NT2/D1 (cell line): ENCODE results near the gene RNF223.

Experiments used
- DNase-seq: peaks from one replicate; pipeline ENCODE4 v3.0.0-alpha.2; 2011; ENCODE audit warnings: low read depth, low spot score
- H3K27me3 ChIP-seq: 2 replicates; pipeline ENCODE4 v1.6.0; 2011; ENCODE audit warnings: mild to moderate bottlenecking; ENCODE audit not compliant: insufficient read length, insufficient read depth
- H3K36me3 ChIP-seq: 2 replicates; pipeline ENCODE4 v1.6.1; 2011; ENCODE audit warnings: mild to moderate bottlenecking, low read length, mixed read lengths; ENCODE audit not compliant: insufficient read depth, insufficient read length
- H3K4me1 ChIP-seq: 2 replicates; pipeline ENCODE4 v1.5.1; 2011; ENCODE audit not compliant: insufficient read depth, insufficient read length
- H3K4me3 ChIP-seq: 2 replicates; pipeline ENCODE4 v1.5.1; 2011; ENCODE audit warnings: low read depth; ENCODE audit not compliant: insufficient read length
- H3K9ac ChIP-seq: 2 replicates; pipeline ENCODE4 v1.6.0; 2011; ENCODE audit warnings: low read depth; ENCODE audit not compliant: insufficient read length
- H3K9me3 ChIP-seq: 2 replicates; pipeline ENCODE4 v1.5.1; 2011; ENCODE audit warnings: mild to moderate bottlenecking, low read length; ENCODE audit not compliant: insufficient read depth
- SUZ12 ChIP-seq: IDR thresholded peaks from 2 replicates; pipeline ENCODE4 v1.6.1; 2011; ENCODE audit not compliant: insufficient read length, insufficient read depth; ENCODE audit errors: extremely low read depth
- YY1 ChIP-seq: IDR thresholded peaks from 2 replicates; pipeline ENCODE4 v1.6.1; 2011; ENCODE audit not compliant: insufficient read length, insufficient read depth
- ZNF274 ChIP-seq: IDR thresholded peaks from 2 replicates; pipeline ENCODE4 v1.6.1; 2011; ENCODE audit warnings: mild to moderate bottlenecking, low read depth, low read length

RNF223 gene

GRCh38 chr1:1045129-1045528 is 29.0 kb downstream of the RNF223 start:
- no peak for DNase-seq
- Histone ChIP-seq H3K9ac (no peak overlapping the region), H3K27me3 (no peaks in the 10 kb centered on the region), H3K9me3 (no peaks in the 10 kb centered on the region), H3K4me3 (no peak overlapping the region), H3K4me1 (peaks cover 1% of the 10 kb centered on the region), H3K36me3 (peaks cover 74% of the 10 kb centered on the region)
- no peak for TF ChIP-seq ZNF274
- TF ChIP-seq SUZ12, result no peak
- TF ChIP-seq YY1, result no peak

GRCh38 chr1:1044455-1045078 is 29.5 kb downstream of the RNF223 start:
- H3K4me3 ChIP-seq, result no peak overlapping the region
- DNase-seq, result no peak
- H3K9ac ChIP-seq, result no peak overlapping the region
- no peaks in the 10 kb centered on the region for H3K27me3 ChIP-seq
- TF ChIP-seq YY1 (no peak), SUZ12 (no peak), ZNF274 (no peak)
- peaks cover 1% of the 10 kb centered on the region for H3K4me1 ChIP-seq
- H3K36me3 ChIP-seq, result peaks cover 72% of the 10 kb centered on the region
- H3K9me3 ChIP-seq, result no peaks in the 10 kb centered on the region

DNA sequence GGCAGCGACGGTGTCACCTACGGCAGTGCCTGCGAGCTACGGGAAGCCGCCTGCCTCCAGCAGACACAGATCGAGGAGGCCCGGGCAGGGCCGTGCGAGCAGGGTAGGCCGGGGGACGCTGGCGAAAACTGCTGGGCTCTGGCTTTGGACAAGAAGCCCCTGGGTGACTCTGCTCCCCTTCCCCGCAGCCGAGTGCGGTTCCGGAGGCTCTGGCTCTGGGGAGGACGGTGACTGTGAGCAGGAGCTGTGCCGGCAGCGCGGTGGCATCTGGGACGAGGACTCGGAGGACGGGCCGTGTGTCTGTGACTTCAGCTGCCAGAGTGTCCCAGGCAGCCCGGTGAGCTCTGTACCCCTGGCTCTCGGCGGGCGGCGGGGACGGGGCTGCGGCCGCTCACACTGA is 30.2 kb downstream of the RNF223 start:
- TF ChIP-seq SUZ12, result no peak
- no peak for TF ChIP-seq YY1
- no peak for TF ChIP-seq ZNF274
- H3K9me3 ChIP-seq, result no peaks in the 10 kb centered on the region
- DNase-seq, result no peak
- no peak overlapping the region for H3K9ac ChIP-seq
- no peaks in the 10 kb centered on the region for H3K27me3 ChIP-seq
- H3K36me3 ChIP-seq, result peaks cover 67% of the 10 kb centered on the region
- no peak overlapping the region for H3K4me3 ChIP-seq
- H3K4me1 ChIP-seq, result peaks cover 4% of the 10 kb centered on the region

- Histone ChIP-seq H3K9me3 (no peaks in the 10 kb centered on the region), H3K27me3 (no peaks in the 10 kb centered on the region), H3K9ac (no peak overlapping the region), H3K4me1 (peaks cover 5% of the 10 kb centered on the region), H3K36me3 (peaks cover 72% of the 10 kb centered on the region), H3K4me3 (no peak overlapping the region)
- TF ChIP-seq ZNF274, result no peak
- no peak for TF ChIP-seq SUZ12
- TF ChIP-seq YY1, result no peak
- DNase-seq, result no peak
Measured at GRCh38 chr1:1043411-1043810, 30.7 kb downstream of the RNF223 start.

DNA sequence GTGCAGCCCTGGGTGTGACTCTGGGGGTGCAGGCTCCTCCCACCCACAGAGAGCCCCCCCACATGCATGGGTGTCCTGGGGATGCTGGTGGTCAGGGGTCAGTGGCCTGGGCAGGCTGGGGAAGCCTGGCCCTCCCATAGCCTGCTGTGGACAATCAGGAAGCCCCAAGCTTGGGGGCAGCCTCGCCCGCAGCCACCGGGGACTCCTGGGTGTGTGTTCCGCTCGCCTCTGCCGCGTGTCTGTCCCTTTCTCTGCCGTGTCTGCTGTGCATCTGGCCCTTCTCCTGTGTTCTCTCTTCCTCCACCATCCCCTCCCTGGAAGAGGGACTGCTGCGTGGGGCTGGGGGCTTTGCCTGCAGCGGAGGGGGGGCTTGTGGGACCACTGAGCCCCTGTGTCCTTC is 31.3 kb downstream of the RNF223 start:
- DNase-seq, result no peak
- H3K4me1 ChIP-seq, result peaks cover 5% of the 10 kb centered on the region
- H3K4me3 ChIP-seq, result no peak overlapping the region
- no peaks in the 10 kb centered on the region for H3K9me3 ChIP-seq
- H3K27me3 ChIP-seq, result no peaks in the 10 kb centered on the region
- no peak overlapping the region for H3K9ac ChIP-seq
- peaks cover 77% of the 10 kb centered on the region for H3K36me3 ChIP-seq
- TF ChIP-seq YY1 (no peak), SUZ12 (no peak), ZNF274 (no peak)

- Histone ChIP-seq H3K9me3 (no peaks in the 10 kb centered on the region), H3K27me3 (no peaks in the 10 kb centered on the region), H3K4me3 (no peak overlapping the region), H3K36me3 (peaks cover 74% of the 10 kb centered on the region), H3K9ac (no peak overlapping the region), H3K4me1 (peaks cover 8% of the 10 kb centered on the region)
- TF ChIP-seq SUZ12 (no peak), YY1 (no peak), ZNF274 (no peak)
- DNase-seq, result no peak
Measured at GRCh38 chr1:1041873-1042272, 32.2 kb downstream of the RNF223 start.

- Histone ChIP-seq H3K9ac (no peak overlapping the region), H3K9me3 (no peaks in the 10 kb centered on the region), H3K4me3 (no peak overlapping the region), H3K4me1 (peaks cover 10% of the 10 kb centered on the region), H3K27me3 (no peaks in the 10 kb centered on the region), H3K36me3 (peaks cover 74% of the 10 kb centered on the region)
- no peak for TF ChIP-seq SUZ12
- no peak for TF ChIP-seq ZNF274
- TF ChIP-seq YY1, result no peak
- no peak for DNase-seq
Measured at GRCh38 chr1:1041092-1041523, 33.0 kb downstream of the RNF223 start.
